NCI-H2227 treated with DMSO at 0.1 percent for 48 hours (cell line): ENCODE results near the gene ANKRD34A.

Experiments used
- DNase-seq: peaks from one replicate; lab custom pipeline; 2025; lab: John Stamatoyannopoulos, UW

Gene ANKRD34A

GRCh38 chr1:145965119-145965744 is 857 bp upstream of the ANKRD34A start:
- no peak for DNase-seq

DNA sequence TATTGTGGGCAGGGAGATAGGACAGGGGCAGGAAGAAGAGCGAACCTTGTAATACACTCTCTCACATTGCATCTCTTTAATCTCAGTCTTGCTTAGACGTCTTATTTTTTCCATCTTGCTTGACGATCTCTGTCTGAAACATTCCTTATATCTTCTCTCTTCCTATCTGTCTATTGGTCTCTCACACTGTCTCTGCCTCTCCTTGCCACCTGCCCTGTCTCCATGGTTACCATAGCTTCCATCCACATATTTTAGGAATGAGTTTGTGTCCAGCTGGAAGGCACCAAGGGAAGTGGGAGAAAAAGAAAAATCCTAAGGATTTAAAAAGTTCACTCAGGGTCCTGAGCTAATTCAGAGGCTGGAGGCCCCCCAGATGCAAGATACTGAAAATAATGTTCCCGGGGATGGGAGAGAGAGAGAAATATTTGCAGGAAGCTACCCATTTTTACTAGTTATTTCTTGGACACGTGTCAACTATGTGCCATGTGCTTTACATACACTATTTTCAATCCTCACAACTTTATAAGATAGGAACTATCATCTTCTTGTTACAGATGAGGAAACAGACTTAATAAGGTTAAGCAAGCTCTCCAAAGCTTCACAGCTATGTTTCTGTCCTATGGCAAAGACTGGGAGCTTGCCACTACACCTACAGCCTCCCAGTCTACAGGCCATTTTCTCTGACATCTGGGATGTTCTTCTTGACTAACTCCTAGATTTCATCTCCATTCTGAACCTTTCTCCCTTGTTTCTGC is 933 bp downstream of the ANKRD34A start:
- peak; percentile 20 for DNase-seq

- peak; percentile 40 for DNase-seq
These were observed 1.9 kb downstream of the ANKRD34A start for GRCh38 chr1:145962157-145963102.

DNA sequence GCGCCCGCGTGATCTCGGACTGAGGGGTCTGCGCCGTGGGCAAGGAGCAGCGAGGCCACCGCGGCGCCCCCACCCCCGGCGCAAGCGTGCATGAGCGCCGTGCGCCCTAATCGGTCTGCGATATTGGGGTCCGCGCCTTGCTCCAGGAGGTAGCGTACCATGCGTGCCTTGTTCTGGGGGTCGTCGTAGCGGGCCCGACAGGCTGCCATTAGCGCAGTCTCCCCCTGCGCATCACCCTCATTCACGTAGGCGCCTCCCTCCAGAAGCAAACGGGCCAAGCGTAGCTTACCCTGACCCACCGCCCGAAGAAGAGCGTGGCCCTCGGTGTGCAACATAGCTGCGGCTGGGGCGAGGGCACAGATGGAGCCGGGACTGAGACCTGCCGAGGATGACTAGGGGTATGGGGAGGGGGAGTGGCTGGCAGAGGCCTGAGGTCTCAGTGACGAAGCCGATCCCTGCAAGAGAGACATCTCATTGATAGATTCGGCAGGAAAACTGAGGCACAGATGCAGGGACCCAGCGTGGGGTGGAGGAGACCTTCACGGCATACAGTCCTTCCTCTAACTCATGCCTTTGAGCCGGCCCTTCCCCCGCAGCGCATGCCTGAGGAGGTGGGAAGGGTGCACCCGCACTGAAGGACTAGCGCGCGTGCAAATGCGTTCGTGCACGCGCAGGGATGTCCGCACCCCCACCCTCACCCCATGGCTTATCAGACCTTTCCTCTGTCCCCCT is 2.8 kb downstream of the ANKRD34A start:
- peak; percentile 10 for DNase-seq

- DNase-seq, result no peak
These were observed 3.3 kb downstream of the ANKRD34A start for GRCh38 chr1:145961109-145961424.

GRCh38 chr1:145960468-145961108 is 3.8 kb downstream of the ANKRD34A start:
- DNase-seq, result peak; percentile 76

- no peak for DNase-seq
These were observed 4.4 kb downstream of the ANKRD34A start for GRCh38 chr1:145959957-145960467.

DNA sequence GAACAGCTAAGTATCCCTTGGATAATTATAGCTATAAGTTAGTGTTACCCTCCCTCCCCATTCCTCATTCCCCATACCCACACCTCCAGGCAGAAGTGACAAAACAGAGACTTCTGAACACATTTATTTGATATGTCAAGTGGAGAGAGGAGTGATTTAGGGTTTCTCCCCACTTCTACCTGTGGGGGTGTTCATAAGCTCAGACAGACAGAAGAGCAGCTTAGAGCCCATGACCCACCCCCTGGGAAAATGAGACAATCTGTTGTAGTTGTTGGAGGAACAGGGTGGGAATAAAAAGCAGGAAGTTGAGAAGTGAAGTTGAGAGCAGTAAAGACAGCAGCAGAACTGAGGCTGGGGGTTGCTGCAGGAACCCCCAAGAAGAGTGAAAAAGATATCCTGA is 5.0 kb downstream of the ANKRD34A start:
- DNase-seq, result no peak

- DNase-seq, result no peak
These were observed 5.6 kb downstream of the ANKRD34A start for GRCh38 chr1:145958734-145959133.

GRCh38 chr1:145957443-145958319 is 6.7 kb downstream of the ANKRD34A start, which contains the start of gene LIX1L:
Gene LIX1L, minus strand, starts transcription at chr1:145958017. Its CDS starts 90 bp downstream, at chr1:145957927.
- peak; percentile 95 for DNase-seq

DNA sequence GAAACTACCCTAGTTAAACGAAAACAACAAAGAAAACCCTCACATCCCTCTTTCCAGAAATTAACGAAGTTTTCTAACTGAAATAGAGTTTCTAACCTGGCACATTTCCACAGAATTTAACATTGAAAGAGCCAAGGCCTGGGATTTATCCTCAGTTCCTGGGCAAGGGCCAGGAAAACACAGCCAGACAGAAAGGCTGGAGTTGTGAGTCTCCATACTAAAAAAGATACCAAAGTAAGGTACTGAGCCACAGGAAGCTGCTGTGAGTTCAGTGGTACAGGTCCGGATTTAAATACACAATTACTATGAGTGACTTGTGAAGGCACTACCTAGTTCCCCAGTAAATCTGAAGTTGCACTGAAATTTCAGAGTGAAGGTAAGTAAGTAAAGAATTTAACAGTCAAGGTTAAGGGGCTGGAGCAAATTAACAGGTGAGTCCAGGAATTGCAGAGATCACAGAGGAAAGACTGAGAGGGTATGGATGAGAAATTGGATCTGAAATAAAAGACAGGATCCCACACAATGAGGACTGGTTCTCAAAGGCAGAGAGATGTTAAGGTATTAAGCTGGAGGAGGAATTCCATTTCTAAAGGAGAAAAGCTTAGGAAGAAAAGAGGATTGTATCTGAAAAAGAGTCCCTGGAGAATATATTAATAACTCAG is 7.5 kb downstream of the ANKRD34A start:
- no peak for DNase-seq

DNA sequence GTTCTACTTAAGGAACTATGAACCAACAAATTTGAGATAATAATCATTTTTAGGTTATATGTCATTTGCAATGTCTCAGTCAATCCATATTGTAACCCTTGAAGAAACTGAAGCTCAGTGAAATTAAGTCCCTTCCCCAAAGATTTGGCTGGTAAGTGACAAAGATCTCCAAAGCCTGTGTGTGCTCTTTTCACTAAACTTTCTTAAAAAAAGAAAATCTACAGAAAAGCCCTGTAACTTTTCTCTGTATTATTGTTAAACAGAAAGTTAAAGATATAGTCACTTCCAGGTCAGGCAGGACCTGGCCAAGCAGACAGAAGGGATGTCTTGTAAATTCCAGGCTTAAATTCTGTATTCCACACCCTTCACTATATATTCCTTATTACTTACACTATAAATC is 8.0 kb downstream of the ANKRD34A start:
- no peak for DNase-seq

DNA sequence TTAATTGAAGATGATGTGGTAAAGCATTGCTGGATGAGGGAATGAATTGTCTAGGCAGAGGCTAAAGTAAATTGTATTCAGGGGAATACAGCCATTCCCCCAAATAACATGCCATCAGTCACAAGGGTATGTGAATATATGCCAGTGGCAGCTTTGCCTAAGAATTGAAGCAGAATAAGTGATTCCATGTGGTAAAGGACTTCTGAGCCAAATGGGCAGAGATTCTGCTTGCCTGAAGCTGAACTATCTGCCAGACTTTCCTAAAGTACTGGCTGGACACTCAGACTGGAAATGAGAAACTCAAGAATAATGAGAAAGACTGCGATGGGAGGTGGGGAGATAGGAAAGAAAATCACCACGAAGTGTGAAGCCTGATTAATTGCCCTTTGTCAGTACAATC is 8.9 kb downstream of the ANKRD34A start:
- DNase-seq, result no peak

DNA sequence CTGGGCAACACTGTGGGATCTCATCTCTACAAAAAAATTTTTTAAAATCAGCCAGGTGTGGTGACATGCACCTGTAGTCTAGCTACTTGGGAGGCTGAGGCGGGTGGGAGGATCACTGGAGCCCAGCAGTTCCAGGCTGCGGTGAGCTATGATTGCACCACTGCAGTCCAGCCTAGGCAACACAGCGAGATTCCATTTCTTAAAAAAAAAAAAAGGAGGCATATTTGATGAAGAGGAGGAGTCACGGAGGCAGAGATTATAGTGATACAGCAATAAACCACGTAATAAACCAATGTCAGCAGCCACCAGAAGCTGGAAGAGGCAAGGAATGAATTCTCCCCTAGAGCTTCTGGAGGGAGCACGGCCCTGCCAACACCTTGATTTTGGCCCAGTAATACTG is 10.5 kb downstream of the ANKRD34A start:
- no peak for DNase-seq

DNA sequence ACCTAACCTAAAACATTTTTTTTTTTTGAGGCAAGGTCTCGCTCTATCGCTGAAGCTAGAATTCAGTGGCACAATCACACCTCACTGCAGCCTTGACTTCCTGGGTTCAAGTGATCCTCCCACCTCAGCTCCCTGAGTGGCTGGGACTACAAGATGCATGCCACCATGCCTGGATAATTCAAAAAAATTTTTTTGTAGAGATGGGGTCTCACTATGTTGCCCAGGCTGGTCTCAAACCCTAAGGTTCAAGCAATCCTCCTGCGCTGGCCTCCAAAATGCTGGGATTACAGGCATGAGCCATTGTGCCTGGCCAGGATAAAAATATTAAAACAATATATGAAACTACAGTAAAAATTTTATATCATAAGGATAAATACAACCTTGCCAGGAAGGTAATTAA is 11.5 kb downstream of the ANKRD34A start:
- no peak for DNase-seq

DNA sequence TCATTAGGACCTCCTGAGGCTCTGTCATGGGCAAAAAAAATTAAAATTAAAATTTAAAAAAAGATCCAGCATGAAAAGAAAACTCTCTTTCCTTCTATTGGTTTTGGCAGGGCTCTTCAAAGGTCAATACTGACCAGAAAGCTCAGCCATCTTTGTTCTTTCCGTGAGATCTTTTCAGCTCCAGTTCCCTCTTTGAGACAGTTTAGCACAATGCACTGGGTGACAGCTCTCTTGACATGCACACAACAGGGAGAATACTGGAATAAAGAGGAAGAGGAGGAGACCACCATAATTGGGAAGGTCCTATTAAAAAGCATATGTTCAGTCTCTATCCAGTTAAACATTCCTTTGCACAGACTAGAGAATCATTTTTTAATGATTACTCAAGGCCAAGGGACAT is 12.8 kb downstream of the ANKRD34A start:
- no peak for DNase-seq

GRCh38 chr1:145949219-145949618 is 15.2 kb downstream of the ANKRD34A start:
- no peak for DNase-seq

GRCh38 chr1:145947551-145947950 is 16.8 kb downstream of the ANKRD34A start:
- no peak for DNase-seq

DNA sequence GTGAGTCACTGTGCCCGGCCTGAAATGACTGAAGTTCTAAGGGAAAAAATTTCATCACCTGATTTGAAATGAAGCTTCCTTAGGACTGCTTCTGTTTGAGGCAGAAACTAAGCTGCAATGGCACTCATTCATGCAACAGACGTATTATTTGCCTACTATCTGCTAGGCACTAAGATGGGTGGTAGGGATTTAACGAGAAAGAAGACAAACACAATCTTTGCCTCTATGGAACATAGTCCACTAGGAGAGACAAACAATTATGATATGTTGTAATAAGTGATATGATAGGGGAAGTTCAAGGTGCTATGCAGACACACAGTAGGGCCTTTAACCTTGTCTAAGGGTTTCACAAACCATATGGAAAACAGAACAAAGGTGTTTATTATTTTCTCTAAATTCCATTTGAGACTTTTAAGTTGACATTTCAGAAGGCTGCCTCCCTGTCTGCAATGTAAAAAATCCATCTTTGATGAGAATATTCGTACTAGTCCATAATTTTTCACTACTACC is 17.8 kb downstream of the ANKRD34A start:
- DNase-seq, result no peak
